ENCODE data around the gene RASL12. TPM values are rescaled to one million over a fixed set of nuclear protein-coding genes. Genes with fewer than 3 reads are reported as not detected.
A peak's percentile ranks its signal among the peaks of the same experiment; 100 is the strongest.

Gene RASL12
- total and polyA plus RNA-seq, 2 of the 8 experiments (the other 6 are each of a cell fraction or from before 2014, with no cell fraction given), result 9.5 to 10.3 TPM

GRCh38 chr15:65033659-65034269, 34.0 kb downstream of the RASL12 start (continued):
- TF ChIP-seq CTCF (IDR thresholded peaks at IDR 0.05; ENCODE audit: control extremely low read depth in 1 of 3, insufficient read depth in 1 of 3, low read depth in 1 of 3, low read length in 3 of 3), result peak in 2 of 3 experiments; percentile 50 to 51; a peak in 3 of 4 replicates
- TF ChIP-seq JUN (IDR thresholded peaks at IDR 0.05; ENCODE audit: low read depth, low read length), result no peak
- TF ChIP-seq MAX (IDR thresholded peaks at IDR 0.05), result no peak
- TF ChIP-seq SP1 (IDR thresholded peaks at IDR 0.05; ENCODE audit: low read depth, low read length), result no peak
- TF ChIP-seq EZH2 (IDR thresholded peaks at IDR 0.05; ENCODE audit: low read depth, low read length, severe bottlenecking), result no peak
- TF ChIP-seq TCF12 (IDR thresholded peaks at IDR 0.05; ENCODE audit: low read depth, low read length), result no peak
- TF ChIP-seq SP2 (IDR thresholded peaks at IDR 0.05; ENCODE audit: low read length), result no peak
- no peak for TF ChIP-seq HDAC6 (IDR thresholded peaks at IDR 0.05; ENCODE audit: low read depth, low read length)
- peak; percentile 31; the same call in 1 of the 2 replicates for TF ChIP-seq USF2 (IDR thresholded peaks at IDR 0.05; ENCODE audit: low read length)
- TF ChIP-seq GABPA (IDR thresholded peaks at IDR 0.05; ENCODE audit: borderline replicate concordance, insufficient read depth, low read length), result no peak
- no peak for TF ChIP-seq RXRA (IDR thresholded peaks at IDR 0.05; ENCODE audit: insufficient read depth, low read depth, low read length)
- no peak for TF ChIP-seq BRCA1 (IDR thresholded peaks at IDR 0.05; ENCODE audit: low read depth, low read length)
